Activated naive CD4-positive, alpha-beta T cell (primary cell): Measurements from ENCODE around the gene MAMSTR.
"Not testable (repeated sequence)": the region's sequence is repeated elsewhere in the genome, so short reads cannot be mapped to it uniquely, and the experiment has no call there.

Experiments
- DNase-seq, 4 experiments: peaks; one replicate each; lab custom pipeline; 2025; lab: John Stamatoyannopoulos, UW

MAMSTR gene

GRCh38 chr19:48687776-48688175 lies 31.7 kb downstream of the MAMSTR start:
- DNase-seq, result no peak

GRCh38 chr19:48686637-48687036 lies 32.9 kb downstream of the MAMSTR start:
- DNase-seq, result not testable (repeated sequence)

GRCh38 chr19:48686088-48686487 lies 33.4 kb downstream of the MAMSTR start:
- DNase-seq, result no peak

- DNase-seq, result no peak
Observed at GRCh38 chr19:48685583-48685982, 33.9 kb downstream of the MAMSTR start.

GRCh38 chr19:48683349-48683748 lies 36.2 kb downstream of the MAMSTR start:
- DNase-seq, result peak in 1 of 4 experiments; percentile 18

- no peak for DNase-seq
Observed at GRCh38 chr19:48681127-48681470, 38.4 kb downstream of the MAMSTR start.

DNA sequence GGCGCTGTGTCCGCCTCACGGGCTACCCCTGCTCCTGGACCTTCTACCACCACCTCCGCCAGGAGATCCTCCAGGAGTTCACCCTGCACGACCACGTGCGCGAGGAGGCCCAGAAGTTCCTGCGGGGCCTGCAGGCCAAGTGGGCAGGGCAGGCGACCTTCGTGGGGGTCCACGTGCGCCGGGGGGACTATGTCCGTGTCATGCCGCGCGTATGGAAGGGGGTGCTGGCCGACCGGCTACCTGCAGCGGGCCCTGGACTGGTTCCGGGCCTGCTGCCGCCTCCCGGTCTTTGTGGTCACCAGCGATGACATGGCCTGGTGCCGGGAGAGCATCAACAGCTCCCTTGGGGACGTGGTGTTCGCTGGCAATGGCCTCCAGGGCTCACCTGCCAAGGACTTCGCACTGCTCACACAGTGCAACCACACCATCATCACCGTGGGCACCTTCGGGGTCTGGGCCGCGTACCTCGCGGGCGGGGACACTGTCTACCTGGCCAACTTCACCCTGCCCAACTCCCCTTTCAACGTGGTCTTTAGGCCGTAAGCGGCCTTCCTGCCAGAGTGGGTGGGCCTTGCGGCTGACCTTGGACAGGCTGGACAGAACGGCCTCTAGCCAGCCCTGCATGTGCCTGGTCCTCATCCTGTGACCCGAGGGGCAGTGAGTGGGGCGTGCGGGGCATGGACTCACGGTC lies 38.9 kb downstream of the MAMSTR start:
- DNase-seq, result no peak

GRCh38 chr19:48680006-48680405 lies 39.5 kb downstream of the MAMSTR start:
- not testable (repeated sequence) for DNase-seq

DNA sequence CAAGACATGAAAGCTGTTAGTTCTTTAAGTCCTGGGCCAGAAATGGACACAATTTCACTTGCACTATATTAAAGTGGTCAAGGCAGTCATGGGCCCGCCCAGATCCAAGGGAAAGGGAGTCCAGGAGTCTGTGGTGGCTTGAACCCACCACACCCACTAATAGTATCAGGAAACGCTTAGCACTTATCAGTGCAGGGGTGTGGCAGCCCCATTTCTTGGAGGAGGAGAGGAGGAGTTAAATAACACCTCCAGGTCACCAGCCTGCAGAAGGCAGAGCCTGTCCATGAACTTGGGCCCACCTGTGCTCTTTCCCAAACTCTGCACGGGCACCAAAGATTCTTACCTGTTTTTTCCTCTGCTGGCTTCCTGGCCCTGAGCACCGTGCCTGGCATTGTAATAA lies 41.3 kb downstream of the MAMSTR start:
- no peak for DNase-seq

GRCh38 chr19:48676887-48677286 lies 42.6 kb downstream of the MAMSTR start:
- no peak for DNase-seq

GRCh38 chr19:48676487-48676886 lies 43.0 kb downstream of the MAMSTR start:
- DNase-seq, result no peak

DNA sequence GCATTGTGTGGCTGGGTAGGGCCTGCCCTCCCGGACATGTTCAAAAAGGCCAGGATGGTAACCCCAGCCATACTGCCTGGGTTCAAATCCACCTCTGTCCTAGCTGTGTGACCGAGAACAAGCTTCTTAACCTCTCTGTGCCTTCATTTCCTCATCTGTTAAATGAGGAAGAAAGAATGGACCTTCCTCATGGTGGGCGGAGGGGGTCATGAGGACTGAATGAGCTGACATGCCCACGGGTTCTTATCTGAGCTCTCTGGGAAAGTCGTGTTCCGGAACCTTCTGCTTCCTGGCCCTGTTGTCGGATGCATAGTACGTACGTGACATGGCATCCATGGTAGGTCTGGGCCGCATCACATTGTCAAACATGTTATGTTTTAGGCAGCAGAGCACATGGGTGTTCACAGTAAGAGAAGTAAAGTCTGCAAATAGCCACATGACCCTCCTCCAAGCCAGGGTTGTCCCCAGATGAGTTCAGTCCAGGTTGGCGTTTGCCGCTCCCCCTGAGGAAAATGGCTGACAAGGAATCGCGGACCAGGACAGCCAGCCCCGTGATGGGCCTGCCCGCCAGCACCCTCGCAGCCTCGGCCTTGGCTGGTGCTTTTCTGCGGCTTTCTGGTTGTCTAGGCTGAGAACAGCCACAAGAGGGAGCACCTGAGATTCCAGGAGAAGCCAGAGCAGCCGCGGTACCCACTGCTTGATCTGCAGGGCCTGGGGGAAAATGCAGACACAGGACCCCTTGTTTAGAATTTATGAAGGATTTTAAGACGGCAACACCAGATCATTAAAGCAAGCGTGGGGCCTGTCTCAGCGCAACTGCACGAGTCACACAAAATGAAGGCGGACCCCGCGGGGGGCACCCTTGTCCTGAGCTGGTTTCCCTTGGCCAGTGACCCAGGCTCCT lies 44.4 kb downstream of the MAMSTR start:
- peak; percentile 10 to 62 (median 38) for DNase-seq

- no peak for DNase-seq
Observed at GRCh38 chr19:48674216-48674809, 45.2 kb downstream of the MAMSTR start.

DNA sequence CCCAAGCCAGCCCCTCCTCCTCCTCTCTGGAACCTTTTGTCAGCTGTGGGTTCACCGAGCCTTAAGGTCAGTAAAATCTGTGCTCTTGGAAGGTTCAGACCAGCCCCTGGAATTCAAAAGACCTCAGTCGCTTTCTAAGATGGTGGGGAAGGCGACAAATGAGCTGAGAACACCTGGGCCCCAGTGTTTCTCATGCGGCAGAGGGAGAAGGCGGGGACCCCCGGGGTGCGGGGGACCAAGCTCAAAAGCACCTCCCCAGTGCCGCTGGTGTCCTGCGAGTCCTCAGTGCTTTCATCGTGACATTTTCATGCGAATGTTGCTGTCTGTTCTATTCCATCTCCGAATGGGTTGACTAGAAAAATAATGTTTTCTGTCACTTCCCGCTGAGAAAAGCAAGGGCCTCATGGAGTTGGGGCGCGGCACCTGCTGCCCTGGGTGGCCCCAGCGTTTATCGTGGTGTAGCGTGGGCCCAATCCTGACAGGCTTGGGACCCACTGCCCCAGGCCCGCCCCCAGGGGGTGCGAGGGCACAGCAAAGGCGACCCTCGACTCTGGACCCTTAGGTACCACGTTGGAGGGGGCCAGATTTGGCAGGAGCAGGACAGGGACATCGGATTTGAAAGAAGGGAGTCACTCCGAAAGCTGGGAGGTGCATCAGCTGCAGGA lies 46.0 kb downstream of the MAMSTR start:
- no peak for DNase-seq

GRCh38 chr19:48672994-48673393 lies 46.5 kb downstream of the MAMSTR start, which contains the start of gene NTN5:
NTN5 (minus strand) TSS chr19:48673017; CDS start chr19:48670986, 2,031 bp downstream.
- no peak for DNase-seq

DNA sequence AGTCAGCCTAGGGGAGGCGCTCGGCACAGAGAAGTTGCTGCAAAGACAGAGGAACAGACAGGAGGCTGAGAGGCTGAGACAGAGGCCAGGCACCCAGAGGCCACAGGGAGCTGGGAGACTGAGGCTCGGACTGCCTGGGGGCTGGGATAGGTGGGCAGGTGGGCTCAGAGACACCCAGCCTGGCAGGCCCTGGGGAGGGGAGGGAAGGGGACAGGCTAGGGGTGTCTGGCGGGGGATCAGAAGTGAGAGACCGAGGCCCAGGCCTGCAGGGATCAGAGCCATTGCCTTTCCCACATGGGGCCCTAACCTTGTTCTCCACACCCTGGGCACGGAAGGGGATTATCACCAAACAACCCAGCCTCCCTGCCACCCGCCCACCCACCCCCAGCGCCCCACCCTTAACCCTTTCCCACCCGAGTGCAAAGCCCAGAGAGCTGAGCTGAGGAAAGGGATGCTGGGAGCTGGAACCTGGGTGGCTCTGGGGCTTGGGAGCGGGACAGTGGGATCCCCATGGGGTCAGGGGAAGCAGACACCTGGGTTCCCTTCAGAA lies 48.0 kb downstream of the MAMSTR start:
- no peak for DNase-seq

DNA sequence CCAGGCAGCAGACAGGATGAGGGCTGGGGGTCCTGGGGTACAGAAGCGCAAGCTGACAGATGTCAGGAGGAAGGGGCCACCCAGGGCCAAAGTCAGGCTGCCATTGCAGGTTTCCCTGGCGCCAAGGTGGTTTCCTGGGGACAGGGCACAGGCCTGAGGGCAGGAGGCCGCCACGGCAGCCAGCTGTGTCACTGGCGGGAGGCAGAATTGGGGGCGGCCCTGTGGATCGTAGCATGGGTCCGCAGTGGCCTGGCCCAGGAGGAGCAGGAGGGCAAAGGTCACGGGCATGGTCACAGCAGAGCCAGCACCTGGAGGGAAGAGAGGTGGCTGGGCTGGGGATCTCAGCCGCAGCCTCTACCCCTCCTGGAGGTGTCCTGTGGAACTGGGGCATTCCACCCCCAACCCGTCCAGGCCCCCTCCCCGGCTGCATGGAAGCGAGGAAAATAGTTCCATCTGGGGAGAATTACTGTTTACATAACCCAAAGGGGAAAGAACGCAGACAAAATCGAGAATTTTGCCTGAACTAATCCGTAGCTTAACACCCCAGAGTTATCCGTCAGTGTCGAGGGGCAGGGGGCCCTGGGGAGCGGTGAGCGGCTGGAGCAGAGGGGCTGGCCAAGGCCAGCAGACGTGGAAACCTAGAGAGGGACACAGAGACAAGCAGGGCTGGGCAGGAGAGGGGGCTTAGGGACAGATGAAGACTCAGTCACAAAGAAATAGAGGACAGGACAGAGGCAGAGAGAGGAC lies 48.7 kb downstream of the MAMSTR start:
- DNase-seq, result no peak

DNA sequence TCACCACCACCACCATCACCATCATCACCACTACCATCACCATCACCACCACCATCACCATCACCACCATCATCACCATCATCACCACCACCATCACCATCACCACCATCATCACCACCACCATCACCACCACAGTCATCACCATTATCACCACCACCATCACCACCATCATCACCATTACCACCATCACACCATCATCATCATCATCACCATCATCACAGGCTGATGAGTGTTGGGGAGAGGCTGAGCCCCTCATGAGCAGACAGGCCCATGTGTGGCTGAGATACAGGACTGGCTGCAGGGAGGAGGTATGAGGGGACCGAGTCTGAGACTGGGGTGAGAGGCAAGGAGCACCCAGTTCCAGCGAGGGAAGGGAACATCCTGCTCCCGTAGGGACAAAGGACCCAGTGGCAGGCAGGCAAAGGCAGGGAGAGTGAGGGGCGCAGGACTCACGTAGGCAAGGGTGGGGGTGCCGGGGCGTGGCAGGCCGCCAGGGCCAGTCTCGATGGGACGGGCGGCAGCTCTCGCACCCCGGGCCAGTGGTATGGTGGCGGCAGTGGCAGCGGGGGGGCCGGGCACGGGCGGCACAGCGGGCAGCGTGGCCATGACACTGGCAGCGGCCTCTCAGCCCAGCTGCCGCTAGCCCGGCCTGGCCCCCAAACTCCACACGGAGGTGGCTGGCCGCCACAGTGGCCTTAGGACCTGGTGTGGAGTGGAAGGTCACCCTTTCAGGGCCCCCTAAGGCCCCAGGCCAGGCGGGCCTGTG lies 49.4 kb downstream of the MAMSTR start:
- no peak for DNase-seq

DNA sequence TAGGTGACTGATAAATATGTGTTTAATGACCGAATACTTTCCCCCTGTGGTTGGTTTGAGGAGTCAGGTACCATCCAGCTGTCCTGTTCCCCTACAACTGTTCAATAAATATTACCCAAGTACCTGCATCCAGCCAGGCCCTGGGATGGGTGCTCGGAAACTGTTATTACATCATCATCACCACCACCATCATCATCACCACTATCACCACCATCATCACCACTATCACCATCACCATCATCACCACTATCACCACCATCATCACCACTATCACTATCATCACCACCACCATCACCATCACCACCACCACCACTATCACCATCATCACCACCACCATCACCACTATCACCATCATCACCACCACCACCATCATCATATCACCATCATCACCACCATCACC lies 50.8 kb downstream of the MAMSTR start:
- DNase-seq, result no peak

- no peak for DNase-seq
Observed at GRCh38 chr19:48668332-48668731, 51.2 kb downstream of the MAMSTR start.

GRCh38 chr19:48665786-48666185 lies 53.7 kb downstream of the MAMSTR start:
- DNase-seq, result no peak
